IPS-20b (cell line): ENCODE results near the gene NSF.
"Not testable (repeated sequence)": the region's sequence is repeated elsewhere in the genome, so short reads cannot be mapped to it uniquely, and the experiment has no call there.

Experiments used
- H3K27ac ChIP-seq: one replicate; pipeline ENCODE4 v1.5.1; 2013; ENCODE audit warnings: low read length
- H3K27me3 ChIP-seq: 2 replicates; pipeline ENCODE4 v1.6.1; 2013; ENCODE audit warnings: mild to moderate bottlenecking, low read length, inconsistent platforms; ENCODE audit not compliant: insufficient read depth
- H3K36me3 ChIP-seq: 2 replicates; pipeline ENCODE4 v1.6.1; 2013; ENCODE audit warnings: low read depth, mild to moderate bottlenecking, inconsistent platforms, low read length, moderate library complexity; ENCODE audit not compliant: insufficient read depth
- H3K4me1 ChIP-seq: 2 replicates; pipeline ENCODE4 v1.6.1; 2013; ENCODE audit warnings: mild to moderate bottlenecking, control low read depth, inconsistent platforms, low read length, moderate library complexity; ENCODE audit not compliant: insufficient read depth
- H3K4me3 ChIP-seq: 2 replicates; pipeline ENCODE4 v1.5.1; 2013; ENCODE audit warnings: mild to moderate bottlenecking, low read length, inconsistent platforms
- H3K9ac ChIP-seq: 2 replicates; pipeline ENCODE4 v1.6.1; 2013; ENCODE audit warnings: low read depth, mild to moderate bottlenecking, inconsistent platforms, low read length, moderate library complexity
- H3K9me3 ChIP-seq: 2 replicates; pipeline ENCODE4 v1.6.1; 2013; ENCODE audit warnings: mild to moderate bottlenecking, low read depth, low read length, inconsistent platforms; ENCODE audit not compliant: insufficient read depth

Gene NSF

GRCh38 chr17:46641861-46642656 lies 51.6 kb downstream of the NSF start:
- not testable (repeated sequence) for H3K9ac ChIP-seq, H3K27me3 ChIP-seq, H3K9me3 ChIP-seq, H3K4me3 ChIP-seq, H3K4me1 ChIP-seq, H3K27ac ChIP-seq, H3K36me3 ChIP-seq

GRCh38 chr17:46647251-46647650 lies 56.8 kb downstream of the NSF start:
- not testable (repeated sequence) for H3K9ac ChIP-seq, H3K36me3 ChIP-seq, H3K4me1 ChIP-seq, H3K4me3 ChIP-seq, H3K27ac ChIP-seq, H3K9me3 ChIP-seq, H3K27me3 ChIP-seq

GRCh38 chr17:46647688-46648278 lies 57.3 kb downstream of the NSF start:
- not testable (repeated sequence) for H3K9ac ChIP-seq, H3K4me3 ChIP-seq, H3K27ac ChIP-seq, H3K4me1 ChIP-seq, H3K9me3 ChIP-seq, H3K36me3 ChIP-seq, H3K27me3 ChIP-seq

GRCh38 chr17:46649246-46649645 lies 58.8 kb downstream of the NSF start:
- H3K4me3 ChIP-seq, H3K27ac ChIP-seq, H3K9me3 ChIP-seq, H3K9ac ChIP-seq, H3K36me3 ChIP-seq, H3K4me1 ChIP-seq, H3K27me3 ChIP-seq: not testable (repeated sequence)

- not testable (repeated sequence) for H3K27ac ChIP-seq, H3K27me3 ChIP-seq, H3K36me3 ChIP-seq, H3K4me3 ChIP-seq, H3K4me1 ChIP-seq, H3K9ac ChIP-seq, H3K9me3 ChIP-seq
Measured at GRCh38 chr17:46652024-46652643, 61.7 kb downstream of the NSF start.

GRCh38 chr17:46658235-46658634 lies 67.8 kb downstream of the NSF start:
- not testable (repeated sequence) for H3K4me3 ChIP-seq, H3K27ac ChIP-seq, H3K4me1 ChIP-seq, H3K9ac ChIP-seq, H3K9me3 ChIP-seq, H3K27me3 ChIP-seq, H3K36me3 ChIP-seq

GRCh38 chr17:46659702-46660101 lies 69.2 kb downstream of the NSF start:
- H3K27ac ChIP-seq, H3K9ac ChIP-seq, H3K27me3 ChIP-seq, H3K36me3 ChIP-seq, H3K4me1 ChIP-seq, H3K9me3 ChIP-seq, H3K4me3 ChIP-seq: not testable (repeated sequence)

- not testable (repeated sequence) for H3K4me3 ChIP-seq, H3K27ac ChIP-seq, H3K9ac ChIP-seq, H3K36me3 ChIP-seq, H3K4me1 ChIP-seq, H3K9me3 ChIP-seq, H3K27me3 ChIP-seq
Measured at GRCh38 chr17:46663123-46663522, 72.7 kb downstream of the NSF start.

GRCh38 chr17:46663552-46663951 lies 73.1 kb downstream of the NSF start:
- not testable (repeated sequence) for H3K27me3 ChIP-seq, H3K36me3 ChIP-seq, H3K27ac ChIP-seq, H3K9ac ChIP-seq, H3K4me1 ChIP-seq, H3K9me3 ChIP-seq, H3K4me3 ChIP-seq

- not testable (repeated sequence) for H3K36me3 ChIP-seq, H3K4me3 ChIP-seq, H3K9ac ChIP-seq, H3K9me3 ChIP-seq, H3K27ac ChIP-seq, H3K27me3 ChIP-seq, H3K4me1 ChIP-seq
Measured at GRCh38 chr17:46665969-46666368, 75.5 kb downstream of the NSF start.

- not testable (repeated sequence) for H3K36me3 ChIP-seq, H3K27me3 ChIP-seq, H3K9ac ChIP-seq, H3K4me1 ChIP-seq, H3K4me3 ChIP-seq, H3K27ac ChIP-seq, H3K9me3 ChIP-seq
Measured at GRCh38 chr17:46670789-46671188, 80.3 kb downstream of the NSF start.

GRCh38 chr17:46672777-46673176 lies 82.3 kb downstream of the NSF start:
- not testable (repeated sequence) for H3K36me3 ChIP-seq, H3K4me1 ChIP-seq, H3K9me3 ChIP-seq, H3K4me3 ChIP-seq, H3K27ac ChIP-seq, H3K9ac ChIP-seq, H3K27me3 ChIP-seq
